IPS-NIHi11 (cell line): ENCODE measurements around the gene BBS9.

Source experiments
- DNase-seq: peaks from one replicate; pipeline ENCODE4 v3.0.0; 2012; ENCODE audit warnings: mixed read lengths, low spot score

BBS9 gene

DNA sequence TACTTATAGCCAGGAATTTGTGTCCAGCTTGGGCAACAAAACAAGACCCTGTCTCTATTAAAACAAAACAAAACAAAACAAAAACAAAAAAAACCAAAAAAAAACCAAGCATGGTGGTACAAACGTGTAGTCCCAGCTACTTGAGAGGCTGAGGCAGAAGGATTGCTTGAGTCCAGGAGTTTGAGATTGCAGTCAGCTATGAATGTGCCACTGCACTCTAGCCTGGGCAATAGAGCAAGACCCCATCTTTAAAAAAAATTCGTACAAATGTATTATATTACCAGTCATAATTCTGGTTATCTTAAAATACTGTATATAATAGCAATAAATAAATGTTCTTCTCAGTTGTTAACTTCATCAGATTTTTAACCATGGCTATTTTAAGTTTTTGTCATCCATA is 2.3 kb upstream of the BBS9 start:
- DNase-seq = no peak

DNA sequence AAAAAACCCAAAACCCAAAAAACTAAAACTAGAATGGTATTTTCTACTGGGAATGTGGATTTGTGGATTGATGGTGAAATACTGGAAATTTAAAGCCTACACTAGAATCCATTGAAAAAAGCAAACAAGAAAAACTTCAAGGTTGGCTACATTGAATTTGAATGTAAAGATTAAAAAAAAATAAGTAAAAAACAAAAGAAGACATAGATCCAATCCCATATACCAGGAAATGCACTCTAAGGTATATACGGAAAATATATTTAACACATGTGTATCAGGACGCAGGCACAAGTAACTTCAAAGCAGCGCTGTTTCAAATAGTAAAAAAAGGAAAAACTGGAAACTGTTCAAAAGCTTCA is 754 bp upstream of the BBS9 start:
- no peak for DNase-seq

DNA sequence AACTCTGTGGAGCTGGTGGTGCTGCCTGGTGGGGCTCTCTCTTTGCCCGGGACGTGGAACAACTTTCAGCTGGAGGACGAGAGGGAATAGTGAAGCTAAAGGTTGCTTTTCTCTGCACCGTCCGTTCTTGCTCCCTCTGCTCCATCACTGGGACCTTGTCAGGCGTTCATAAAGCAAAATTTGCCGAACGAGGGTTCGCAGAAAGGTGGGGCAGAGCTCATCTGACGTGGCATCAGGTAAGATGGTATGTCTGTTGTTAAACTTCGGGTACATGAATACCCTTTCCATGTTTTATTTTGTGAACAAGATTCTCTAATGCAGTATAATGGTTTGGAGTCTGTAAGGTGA is 416 bp downstream of the BBS9 start:
- no peak for DNase-seq

DNA sequence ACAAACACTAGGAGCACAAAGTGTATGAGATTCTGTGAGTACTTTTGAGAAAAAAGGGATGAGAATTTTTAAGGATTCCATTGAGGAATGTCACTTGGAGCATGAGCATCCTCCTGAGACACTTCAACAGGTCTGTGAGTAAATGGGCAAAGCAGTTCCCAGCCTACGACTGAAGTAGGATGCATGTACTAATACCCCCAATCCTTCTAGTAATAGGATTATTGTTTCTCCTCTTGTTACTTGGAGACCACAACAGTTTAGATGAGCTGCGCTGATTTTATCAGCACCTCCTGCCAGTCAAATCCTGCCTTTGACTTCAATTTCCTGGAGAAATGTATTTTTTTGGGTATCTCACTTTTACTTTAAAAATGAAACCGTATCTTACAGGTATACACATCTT is 820 bp downstream of the BBS9 start:
- DNase-seq = no peak

DNA sequence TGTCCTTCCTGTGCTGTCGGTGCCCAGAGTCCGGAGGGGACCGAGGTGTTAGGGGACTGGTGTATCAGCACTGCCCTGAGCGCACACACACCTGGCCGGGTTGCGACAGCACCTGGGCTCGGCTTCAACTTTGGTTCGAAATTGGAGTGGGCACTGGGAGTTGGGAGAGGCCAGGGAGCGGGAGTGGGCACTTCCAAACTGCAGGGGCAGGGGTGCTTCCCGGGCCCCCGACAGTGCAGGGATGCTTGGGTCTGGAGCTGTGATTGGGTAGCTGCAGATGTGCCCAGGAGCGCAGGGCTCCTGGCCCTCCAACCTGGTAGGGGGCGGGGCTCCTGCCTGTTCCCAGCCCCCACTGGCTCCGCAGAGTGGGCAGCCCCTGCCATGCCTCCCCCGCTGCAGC is 7.7 kb downstream of the BBS9 start:
- DNase-seq = no peak

DNA sequence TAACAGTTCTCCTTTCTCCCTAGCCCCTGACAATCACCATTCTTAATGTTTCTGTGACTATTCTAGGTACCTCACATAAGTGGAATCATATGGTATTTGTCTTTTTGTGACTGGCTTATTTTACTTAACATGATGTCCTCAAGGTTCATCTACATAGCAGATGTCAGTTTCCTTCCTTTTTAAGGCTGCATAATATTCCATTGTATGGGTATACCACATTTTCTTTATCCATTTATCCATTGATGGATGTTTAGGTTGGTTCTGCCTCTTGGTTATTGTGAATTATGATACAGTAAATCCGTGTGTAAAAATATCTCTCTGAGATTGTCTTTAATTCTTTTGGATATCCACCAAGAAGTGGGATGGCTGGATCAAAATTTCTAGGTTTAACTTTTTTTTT is 13.2 kb downstream of the BBS9 start:
- no peak for DNase-seq

DNA sequence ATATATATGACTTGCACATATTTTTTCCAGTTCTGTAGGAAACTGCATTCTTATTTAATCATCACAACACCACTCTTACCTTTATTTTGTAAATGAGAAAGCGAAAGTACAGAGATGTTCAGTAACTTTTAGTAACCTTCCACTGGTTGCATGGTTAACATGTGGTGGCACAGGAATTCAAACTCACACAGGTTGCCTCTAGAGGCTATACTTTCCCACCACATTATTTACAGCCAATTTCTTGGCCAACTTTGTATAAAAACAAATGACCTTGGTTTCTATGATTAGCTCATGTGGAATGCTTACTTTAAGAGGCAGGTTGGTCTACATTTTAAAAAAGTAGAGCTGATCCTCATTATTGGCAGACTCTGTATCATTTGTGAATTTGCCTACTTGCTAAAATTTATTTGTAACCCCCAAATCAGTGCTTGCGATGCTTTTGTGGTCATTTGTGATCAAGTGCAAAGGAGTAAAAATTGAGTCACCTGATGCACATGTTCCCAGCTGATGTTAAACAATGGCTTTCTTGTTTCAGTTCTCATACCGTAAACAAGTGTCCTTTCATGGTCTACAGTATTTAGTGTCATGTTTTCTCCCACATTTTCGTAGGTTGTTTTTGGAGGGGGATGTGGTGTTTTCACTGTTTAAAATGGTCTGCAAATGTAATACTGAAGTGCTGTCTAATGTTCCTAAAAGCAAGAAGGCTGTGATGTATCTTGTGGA is 14.8 kb downstream of the BBS9 start:
- DNase-seq = no peak

DNA sequence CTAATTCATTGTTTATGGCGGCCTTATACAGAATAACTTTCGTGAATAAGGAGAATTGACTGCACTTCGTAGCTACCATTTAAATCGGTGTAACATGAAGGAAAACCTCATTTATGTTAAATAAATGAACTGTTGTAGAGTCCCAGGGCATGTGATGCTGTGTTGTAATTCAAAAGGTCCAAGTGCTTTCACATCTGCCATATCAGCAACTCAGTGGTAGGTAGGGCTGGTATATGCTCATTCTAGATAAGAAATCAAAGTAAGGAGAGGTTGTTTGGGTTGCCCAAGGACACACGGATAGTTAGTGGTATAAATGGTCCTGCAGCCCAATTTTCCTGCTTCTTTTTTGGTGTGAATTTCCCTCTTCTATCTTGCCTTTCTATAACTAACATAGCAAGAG is 15.8 kb downstream of the BBS9 start:
- no peak for DNase-seq

DNA sequence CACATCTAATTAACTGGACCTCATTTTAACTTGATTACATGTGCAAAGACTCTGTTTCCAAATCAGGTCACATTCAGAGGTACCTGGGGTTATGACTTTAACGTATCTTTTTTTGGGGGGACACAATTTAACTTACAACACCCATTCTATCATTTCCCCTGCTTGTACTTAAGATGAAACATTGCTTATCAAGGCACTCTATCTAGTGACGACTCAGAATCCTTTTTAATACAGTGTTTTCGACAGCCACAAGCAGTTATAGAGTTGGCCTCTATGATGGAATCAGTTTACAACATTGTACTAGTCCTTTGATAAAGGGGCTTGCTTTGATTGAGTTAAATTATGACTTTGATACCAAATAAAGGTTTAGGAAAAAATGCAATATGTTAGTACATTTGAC is 22.7 kb downstream of the BBS9 start:
- DNase-seq = no peak

DNA sequence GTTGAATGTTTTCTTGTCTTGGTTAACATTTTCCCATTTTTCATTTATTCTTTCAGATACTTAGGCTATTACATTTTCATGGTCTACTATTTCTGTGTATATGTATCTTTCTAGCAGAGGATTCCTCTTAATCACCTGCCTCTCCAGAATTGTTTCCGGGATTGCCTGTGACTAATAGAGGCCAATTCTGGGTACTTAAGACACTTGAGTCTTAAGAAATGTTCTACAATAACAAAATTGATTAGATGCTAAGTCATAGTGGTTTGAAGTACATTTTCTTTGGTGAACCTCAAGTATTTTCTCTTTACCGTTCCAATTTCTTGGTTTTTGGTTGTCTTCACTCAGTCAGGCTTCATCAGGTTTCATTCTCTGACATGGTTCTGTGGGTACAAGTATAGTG is 26.4 kb downstream of the BBS9 start:
- no peak for DNase-seq

DNA sequence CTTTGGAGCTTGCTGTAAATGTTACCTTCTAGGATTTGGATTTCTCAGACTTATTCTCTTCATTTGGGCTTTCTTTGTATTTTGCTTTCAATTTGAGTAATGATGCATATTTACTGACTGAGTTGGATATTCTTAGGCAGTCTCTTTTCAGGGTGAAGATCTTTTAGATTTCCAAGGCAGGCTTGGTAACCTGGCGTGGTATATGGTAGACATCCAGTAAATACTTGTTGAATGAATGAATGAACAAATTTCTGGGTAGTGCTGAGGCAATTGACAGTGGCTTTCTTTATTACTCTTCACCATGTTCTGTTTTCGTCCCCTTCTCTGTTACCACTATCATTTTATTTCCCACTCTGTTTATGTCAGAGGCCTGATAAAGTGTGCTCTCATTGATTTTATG is 27.1 kb downstream of the BBS9 start:
- DNase-seq = no peak

DNA sequence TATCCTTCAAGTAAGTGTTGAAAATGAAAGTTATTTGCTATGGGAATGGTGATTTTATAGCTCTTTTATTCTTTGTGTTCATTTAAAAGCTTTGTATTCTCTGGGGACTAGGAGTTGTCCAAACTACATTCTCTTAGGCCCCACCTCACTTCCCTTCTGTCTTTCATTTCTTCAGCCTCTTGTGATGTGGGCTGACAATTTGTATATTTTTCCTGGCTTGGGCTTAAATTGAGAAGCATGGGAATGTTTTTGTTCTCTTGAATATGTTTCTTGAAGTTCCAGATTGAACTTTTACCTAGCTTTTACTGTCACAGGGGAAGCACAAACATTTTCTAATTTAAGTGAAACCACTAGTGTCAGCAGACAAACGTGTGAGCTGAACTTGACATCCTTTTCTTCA is 27.9 kb downstream of the BBS9 start:
- DNase-seq = no peak

DNA sequence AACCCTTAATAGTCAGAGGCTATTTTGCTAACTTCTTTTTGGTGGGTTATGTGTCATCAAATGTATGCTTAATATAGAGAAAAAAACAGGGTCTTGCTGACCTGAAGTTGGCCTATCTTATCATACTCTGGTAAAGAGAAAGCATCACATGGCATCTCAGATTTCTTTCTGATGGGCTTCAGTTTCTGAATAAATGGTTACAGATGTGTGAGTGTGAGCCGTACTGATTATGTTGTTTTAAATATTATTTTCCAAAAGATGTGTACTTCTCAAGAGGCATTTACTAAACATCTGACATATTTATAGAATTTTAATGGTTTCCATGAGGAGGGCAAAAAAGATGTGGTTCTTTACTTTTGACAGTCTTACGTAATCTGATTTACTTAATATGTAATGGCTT is 28.4 kb downstream of the BBS9 start:
- no peak for DNase-seq

DNA sequence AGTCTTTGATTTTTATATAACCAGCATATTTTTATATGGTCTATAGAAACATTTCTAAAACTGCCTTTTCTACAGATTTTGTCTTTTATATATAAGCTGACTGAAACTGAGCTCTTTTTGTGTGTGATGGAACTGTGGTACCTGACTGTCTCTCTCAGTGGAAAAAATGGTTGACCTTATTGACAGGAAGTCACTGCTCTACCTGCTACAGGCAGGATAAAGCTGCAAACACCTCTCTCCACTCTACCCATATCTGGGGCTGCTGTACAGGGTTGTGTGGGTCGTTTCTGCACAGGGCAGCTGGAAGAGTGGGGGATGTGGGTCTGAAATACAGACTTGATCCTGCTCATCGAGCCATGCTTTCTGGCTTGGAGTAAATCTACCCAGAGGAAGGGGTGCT is 48.5 kb downstream of the BBS9 start:
- no peak for DNase-seq

DNA sequence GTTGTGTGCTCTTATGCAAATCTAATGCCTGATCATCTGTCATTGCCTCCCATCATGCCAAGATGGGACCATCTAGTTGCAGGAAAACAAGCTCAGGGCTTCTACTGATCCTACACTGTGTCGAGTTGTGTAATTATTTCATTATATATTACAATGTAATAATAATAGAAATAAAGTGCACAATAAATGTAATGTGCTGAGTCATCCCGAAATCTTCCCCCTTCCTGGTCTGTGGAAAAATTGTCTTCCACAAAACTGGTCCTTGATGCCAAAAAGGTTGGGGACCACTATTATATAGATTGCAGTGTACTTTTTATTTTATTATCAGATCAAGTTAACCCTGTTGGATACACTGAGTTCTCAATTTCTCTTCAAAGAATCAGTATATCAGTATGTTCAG is 50.2 kb downstream of the BBS9 start:
- no peak for DNase-seq

DNA sequence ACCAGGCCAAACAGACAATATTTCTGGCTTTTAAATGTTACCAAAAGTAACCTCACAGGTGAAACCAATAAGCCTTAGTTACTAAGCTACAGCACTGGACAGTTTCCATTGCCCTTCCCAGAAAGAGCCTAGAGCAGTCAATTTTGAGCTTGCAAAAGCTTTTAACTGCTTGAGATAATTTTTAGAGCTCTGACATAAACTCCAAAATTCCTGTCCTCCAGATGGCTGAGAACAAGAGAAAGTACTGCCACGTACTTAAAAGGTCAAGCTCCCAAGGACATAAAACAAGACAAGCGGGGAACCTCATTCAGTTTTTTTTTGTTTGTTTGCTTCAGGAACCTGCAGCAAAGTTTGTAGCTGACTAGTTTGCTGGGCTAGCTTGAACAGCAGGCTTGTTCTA is 54.1 kb downstream of the BBS9 start:
- no peak for DNase-seq

DNA sequence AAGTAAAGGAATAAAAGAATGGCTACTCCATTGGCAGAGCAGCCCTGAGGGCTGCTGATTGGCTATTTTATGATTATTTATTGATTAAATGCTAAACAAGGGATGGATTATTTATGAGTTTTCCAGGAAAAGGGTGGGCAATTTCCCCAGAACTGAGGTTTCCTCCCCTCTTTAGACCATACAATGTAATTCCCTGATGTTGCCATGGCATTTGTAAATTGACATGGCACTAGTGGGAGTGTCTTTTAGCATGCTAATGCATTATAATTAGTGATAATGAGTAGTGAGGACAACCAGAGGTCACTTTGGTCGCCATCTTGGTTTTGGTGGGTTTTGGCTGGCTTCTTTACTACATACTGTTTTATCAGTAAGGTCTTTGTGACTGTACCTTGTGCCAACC is 55.5 kb downstream of the BBS9 start:
- no peak for DNase-seq

DNA sequence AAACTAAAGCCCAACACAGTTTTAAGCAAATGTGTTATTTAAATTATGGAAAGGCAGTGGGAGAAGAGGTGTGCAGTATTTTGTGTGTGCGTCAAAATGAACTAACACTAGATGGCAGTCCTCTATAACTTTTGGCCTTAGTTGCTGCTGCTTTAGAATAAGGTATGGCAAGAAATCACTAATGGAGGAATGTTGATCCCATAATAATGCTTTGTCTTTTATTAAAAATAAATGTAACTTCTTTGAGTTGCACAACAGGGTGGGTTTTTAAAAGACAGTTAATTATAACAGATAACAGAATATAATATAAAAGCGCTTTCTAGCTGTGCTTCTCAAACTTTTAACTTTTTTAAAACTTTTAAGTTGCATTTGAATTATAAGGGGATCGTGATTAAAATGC is 56.4 kb downstream of the BBS9 start:
- peak; percentile 50 for DNase-seq

DNA sequence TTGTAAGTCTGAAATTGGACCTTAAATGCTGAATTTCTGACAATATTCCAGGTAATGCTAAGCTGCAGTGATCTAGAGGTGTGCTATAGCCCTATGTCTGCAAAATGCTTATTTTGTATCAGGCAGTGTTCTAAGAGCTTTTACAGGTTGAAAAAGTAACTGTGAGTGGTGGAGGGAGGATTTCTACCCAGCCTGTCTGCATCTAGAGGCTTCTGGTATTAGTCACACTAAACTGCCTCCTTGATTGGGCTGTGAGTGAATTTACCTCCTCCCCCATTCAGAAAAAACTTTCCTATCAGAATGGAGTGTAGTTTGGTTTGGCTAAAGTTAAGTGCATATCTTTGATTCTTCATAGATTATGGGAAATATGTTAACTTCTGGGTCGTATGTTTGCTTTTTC is 56.8 kb downstream of the BBS9 start:
- DNase-seq = peak; percentile 31

DNA sequence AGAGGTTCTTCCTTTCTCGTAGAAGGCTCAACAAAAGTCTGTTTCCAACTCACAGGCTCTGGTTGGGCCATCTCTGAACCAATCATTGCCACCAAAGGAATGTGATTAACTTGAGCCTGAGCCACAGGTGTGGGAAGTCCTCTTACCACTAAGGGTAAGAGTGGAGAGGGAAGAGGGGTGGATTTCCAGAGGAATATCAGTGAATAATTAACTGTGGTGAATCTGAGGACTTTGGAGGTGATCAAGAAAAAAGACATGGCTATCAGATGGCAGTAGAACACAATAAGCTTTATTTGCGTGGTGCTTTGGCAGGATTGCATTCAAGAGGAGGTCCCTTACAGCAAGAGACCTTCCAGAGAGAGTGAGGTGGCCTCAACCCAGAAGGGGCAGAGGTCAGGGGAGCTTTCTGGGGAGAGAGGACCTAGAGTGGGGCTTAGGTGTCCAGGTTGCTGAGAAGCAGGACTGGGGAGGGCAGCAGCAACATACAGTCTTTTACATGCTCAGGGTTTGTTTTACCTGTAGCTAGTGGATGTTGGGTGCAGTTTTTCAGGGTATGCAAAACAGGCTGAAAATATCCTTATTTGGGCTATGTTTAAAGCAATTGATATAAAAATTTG is 61.4 kb downstream of the BBS9 start:
- DNase-seq = no peak

DNA sequence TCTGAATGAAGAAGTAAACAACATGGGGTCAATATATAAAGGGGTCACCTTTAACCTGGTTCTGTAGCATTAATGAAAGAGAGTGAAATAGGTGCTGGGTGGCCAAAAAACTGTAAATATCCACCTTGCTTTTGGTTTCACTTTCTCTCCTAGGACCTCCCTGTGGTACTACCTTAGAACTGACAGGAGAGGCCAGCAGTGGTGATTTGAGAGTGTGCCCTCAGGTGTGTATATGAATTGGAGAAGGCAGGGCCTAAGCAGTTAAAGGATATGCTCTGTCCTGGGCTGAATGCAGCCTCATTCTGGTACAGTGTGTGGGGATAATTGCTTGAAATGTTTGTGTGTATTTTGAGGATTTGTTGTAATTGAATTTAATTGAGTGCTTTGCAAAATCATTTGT is 62.0 kb downstream of the BBS9 start:
- DNase-seq = no peak

DNA sequence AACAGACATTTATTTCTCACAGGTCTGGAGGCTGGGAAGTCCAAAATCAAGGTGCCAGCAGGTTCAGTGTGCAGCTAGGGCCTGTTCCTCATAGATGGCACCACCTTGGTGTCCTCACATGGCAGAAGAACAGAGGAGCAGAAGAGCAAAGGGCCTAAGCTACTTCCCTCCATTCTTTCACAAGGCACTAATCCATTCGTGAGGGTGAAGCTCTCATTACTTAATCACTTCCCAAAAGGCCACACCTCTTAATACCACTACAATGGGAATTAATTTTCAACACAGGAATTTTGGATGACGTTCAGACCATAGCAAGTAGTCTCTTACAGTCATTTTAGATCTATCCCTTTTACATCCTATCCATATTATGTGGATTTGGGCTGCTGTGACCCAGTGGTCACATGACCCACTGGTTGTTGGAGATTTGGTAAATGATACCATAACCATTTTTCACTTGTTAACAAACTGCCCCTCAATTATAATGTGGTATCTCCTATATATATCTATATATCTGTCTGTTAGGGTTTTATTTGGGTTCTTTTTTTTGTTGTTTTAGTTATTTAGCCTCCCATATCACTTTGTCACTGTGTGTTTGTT is 63.4 kb downstream of the BBS9 start:
- no peak for DNase-seq

DNA sequence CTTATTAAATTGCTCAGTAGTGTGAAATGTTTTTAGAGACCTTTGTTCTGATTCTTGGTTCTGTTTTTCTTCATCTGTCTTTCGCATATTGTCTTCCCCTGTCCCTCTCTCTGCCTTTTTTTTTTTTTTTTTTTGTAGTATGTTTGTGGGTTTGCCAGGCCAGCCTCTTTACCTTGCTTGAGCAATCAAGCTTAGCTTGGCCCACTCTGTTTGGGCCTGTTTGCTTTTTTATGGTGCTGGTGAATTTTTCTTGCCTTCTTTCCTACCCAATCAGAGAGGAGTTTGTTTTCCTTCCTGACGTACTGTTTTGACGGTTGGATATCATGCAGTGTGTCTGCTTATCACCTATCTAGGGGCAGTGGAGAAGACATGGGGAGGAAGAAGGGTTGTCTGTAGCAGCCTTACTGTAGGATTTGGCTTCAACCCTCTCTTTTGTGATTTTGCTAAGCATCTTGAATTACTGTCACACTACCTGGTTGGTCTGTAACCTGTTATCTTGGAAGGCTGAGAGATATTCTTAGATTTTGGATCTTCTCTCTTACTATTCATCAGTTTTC is 64.0 kb downstream of the BBS9 start:
- DNase-seq = no peak

DNA sequence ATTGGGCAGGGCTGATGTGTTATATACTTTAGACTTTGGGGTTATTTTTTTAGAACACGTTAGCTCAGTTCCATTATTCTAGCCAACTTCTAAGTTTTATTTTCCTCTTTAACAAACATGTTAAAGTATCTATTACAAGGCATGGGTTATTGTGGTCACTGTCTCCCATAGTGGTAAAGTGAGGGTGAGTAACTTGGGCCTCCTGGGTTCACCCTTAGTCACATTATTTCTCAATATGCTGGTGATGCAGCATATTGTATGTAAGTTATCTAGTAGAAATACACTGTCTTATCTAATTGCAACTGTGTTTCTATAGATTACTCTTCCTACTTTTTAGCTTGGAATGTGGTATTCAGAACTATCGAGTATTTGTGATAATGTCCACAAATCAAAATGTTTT is 65.9 kb downstream of the BBS9 start:
- no peak for DNase-seq
